Lung (tissue), 12 donors: ENCODE data around the gene SH3PXD2A. TPM values are rescaled to one million over a fixed set of nuclear protein-coding genes. Genes with fewer than 3 reads are reported as not detected.

Source experiments
- ATAC-seq: fragments of 200-7000 bp; cut with Tn5 transposase; one replicate; pipeline ENCODE4 v1.9.1; 2020; ENCODE audit warnings: moderate number of reproducible peaks; ENCODE audit not compliant: insufficient read depth, low FRiP score
- DNase-seq, 3 donors: peaks; one replicate each; pipeline ENCODE4 v3.0.0-alpha.2; 2013 to 2017
- H3K27ac ChIP-seq, 2 donors: one replicate each; pipeline ENCODE4 v1.5.1; 2013; ENCODE audit warnings: mild to moderate bottlenecking in 2 of 2, moderate library complexity in 2 of 2, control low read depth in 1 of 2, inconsistent platforms in 1 of 2, low read depth in 1 of 2, low read length in 1 of 2
- H3K27me3 ChIP-seq, 3 donors: one replicate each; pipeline ENCODE4 v1.5.1; 2013; ENCODE audit warnings: low read length in 2 of 3; ENCODE audit not compliant: control insufficient read depth in 3 of 3, insufficient read depth in 3 of 3
- H3K36me3 ChIP-seq, 4 donors: one replicate each; pipeline ENCODE4 v1.5.1; 2013; ENCODE audit warnings: low read length in 4 of 4, mild to moderate bottlenecking in 1 of 4, moderate library complexity in 1 of 4; ENCODE audit not compliant: control insufficient read depth in 4 of 4, insufficient read depth in 4 of 4
- H3K4me1 ChIP-seq, 5 donors: one replicate each; pipeline ENCODE4 v1.5.1; 2013; ENCODE audit warnings: low read length in 5 of 5, mild to moderate bottlenecking in 2 of 5, moderate library complexity in 1 of 5; ENCODE audit not compliant: control insufficient read depth in 5 of 5, insufficient read depth in 5 of 5
- H3K4me3 ChIP-seq: one replicate; pipeline ENCODE4 v1.5.1; 2013; ENCODE audit warnings: mild to moderate bottlenecking, control low read depth, moderate library complexity
- H3K9ac ChIP-seq, 2 donors: one replicate each; pipeline ENCODE4 v1.5.1; 2013; ENCODE audit warnings: low read length in 2 of 2, control low read depth in 1 of 2; ENCODE audit not compliant: insufficient read depth in 1 of 2
- H3K9me3 ChIP-seq, 4 donors: one replicate each; pipeline ENCODE4 v1.5.1; 2013; ENCODE audit warnings: low read length in 3 of 4, mild to moderate bottlenecking in 1 of 4, moderate library complexity in 1 of 4; ENCODE audit not compliant: control insufficient read depth in 4 of 4, insufficient read depth in 3 of 4
- CTCF ChIP-seq: IDR thresholded peaks from 2 replicates; pipeline ENCODE4 v1.5.1; 2012; ENCODE audit warnings: mild to moderate bottlenecking; ENCODE audit errors: control extremely low read depth, extremely low read depth
- WGBS, 2 donors: extraction: QIAGEN DNeasy Blood & Tissue Kit; methylation state at CpG; one replicate each; pipeline ENCODE4 v1.1.7; 2013; 5-methylcytosine and 5-hydroxymethylcytosine counted together
- polyA plus RNA-seq, 2 donors: library from polyadenylated mRNA; stranded (reverse); fragments of 200-250 nt; gene quantifications; one replicate each; pipeline ENCODE4 v1.2.1, GENCODE V29; 2013
- total RNA-seq, 2 donors: library from RNA; depleted of rRNA in 1 of 2; stranded (reverse); fragments of >200 nt in 1 of 2; gene quantifications; one replicate each; pipeline ENCODE4 v1.2.1, GENCODE V29; 2014 to 2021
- donor health status: control.
- donor health status: control.
- donor health status: Bipolar disorder and iron deficiency.
- donor health status: healthy.
- donor health status: DM: yes; HTN: yes; CAD: no.

The SH3PXD2A gene
- total and polyA plus RNA-seq, 4 donors = 9.9 to 53.2 (median 29.2) TPM

DNA sequence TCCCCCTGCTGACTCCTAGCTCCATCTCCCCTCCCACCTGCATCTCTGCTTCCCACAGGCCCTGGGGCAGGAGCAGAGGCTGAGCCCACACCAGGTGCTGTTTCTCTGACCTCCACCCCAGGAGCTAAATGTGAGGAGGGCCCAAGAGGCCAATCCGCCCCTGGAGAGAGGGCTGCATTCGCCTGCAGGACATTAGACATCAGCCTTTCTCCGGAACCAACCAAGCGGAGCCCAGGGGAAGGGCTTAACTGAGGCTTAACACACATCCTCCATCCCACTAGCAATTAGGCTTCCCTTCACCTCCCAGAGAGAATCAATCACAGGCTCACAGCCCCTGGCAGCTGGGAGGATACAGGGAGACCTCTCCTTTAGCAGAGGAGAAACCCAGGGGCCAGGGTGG lies 50.5 kb downstream of the SH3PXD2A start:
- peaks cover 0 to 15% (median 9%) of the 10 kb centered on the region in 5 donors for H3K4me1 ChIP-seq
- no peaks in the 10 kb centered on the region for H3K27me3 ChIP-seq
- 95 to 100% methylated on average over 4 of the region's 4 CpGs for WGBS, 2 donors
- no peak overlapping the region for H3K4me3 ChIP-seq
- H3K9me3 ChIP-seq = no peaks in the 10 kb centered on the region
- peaks cover 4 to 15% (median 8%) of the 10 kb centered on the region in 4 donors for H3K36me3 ChIP-seq
- no peak overlapping the region for H3K9ac ChIP-seq
- no peak for TF ChIP-seq CTCF
- H3K27ac ChIP-seq = no peak overlapping the region
- DNase-seq (no peak), ATAC-seq (no peak)

- TF ChIP-seq CTCF = no peak
- Histone ChIP-seq H3K9ac (no peak overlapping the region), H3K4me3 (no peak overlapping the region), H3K4me1 (peaks cover 0 to 15% (median 9%) of the 10 kb centered on the region in 5 donors), H3K36me3 (peaks cover 4 to 15% (median 10%) of the 10 kb centered on the region in 4 donors), H3K27ac (no peak overlapping the region), H3K27me3 (no peaks in the 10 kb centered on the region), H3K9me3 (no peaks in the 10 kb centered on the region)
- DNase-seq (no peak), ATAC-seq (no peak)
- 74 to 80% methylated on average over 3 of the region's 3 CpGs for WGBS, 2 donors
These were observed 51.4 kb downstream of the SH3PXD2A start for GRCh38 chr10:103803941-103804340.

DNA sequence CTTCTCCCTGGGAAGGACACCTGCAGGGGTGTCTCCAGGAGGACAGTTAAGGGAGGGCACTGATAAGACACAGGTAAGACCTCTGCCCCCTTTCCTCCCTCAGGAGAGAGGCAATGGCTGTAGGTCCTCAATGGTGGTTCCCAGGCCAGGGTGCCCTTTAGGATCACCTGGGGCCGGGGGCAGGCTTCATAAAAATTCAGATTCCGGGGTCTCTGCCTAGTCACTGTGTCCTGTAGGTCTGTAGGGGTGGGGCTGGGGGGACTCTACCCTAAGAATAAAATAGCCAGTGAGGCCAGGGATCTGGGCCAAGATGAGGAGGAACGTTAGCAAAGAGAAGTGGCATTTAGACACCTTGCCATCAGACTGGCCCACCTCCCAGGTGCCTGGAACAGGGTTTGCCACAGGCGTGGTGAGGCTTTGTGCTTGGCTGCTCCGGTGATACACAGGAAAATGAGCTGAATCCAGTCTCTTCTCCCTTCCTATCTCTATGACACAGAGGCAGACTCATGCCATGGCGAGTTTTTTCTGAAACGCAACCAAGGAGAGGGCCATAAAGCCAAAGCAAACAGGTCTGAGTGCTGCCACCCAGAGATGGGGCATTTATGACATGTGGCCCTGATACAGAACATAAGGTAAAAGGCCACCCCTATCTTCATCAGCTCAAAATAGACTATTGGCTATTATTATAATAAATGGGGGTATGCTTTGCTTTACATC lies 52.6 kb downstream of the SH3PXD2A start:
- no peak for ATAC-seq
- 82 to 89% methylated on average over 7 of the region's 7 CpGs for WGBS, 2 donors
- Histone ChIP-seq H3K9me3 (no peaks in the 10 kb centered on the region), H3K4me1 (peaks cover 0 to 15% (median 4%) of the 10 kb centered on the region in 5 donors), H3K27ac (no peak overlapping the region), H3K4me3 (no peak overlapping the region), H3K36me3 (peaks cover 6 to 18% (median 10%) of the 10 kb centered on the region in 4 donors), H3K27me3 (no peaks in the 10 kb centered on the region), H3K9ac (no peak overlapping the region)
- TF ChIP-seq CTCF = no peak
- DNase-seq = no peak

GRCh38 chr10:103802081-103802480 lies 53.3 kb downstream of the SH3PXD2A start:
- no peak overlapping the region for H3K9ac ChIP-seq
- no peak for DNase-seq
- H3K36me3 ChIP-seq = peaks cover 6 to 18% (median 11%) of the 10 kb centered on the region in 4 donors
- no peak overlapping the region for H3K4me3 ChIP-seq
- 73 to 78% methylated on average over 6 of the region's 6 CpGs for WGBS, 2 donors
- H3K27ac ChIP-seq = no peak overlapping the region
- H3K27me3 ChIP-seq = no peaks in the 10 kb centered on the region
- peaks cover 0 to 10% (median 4%) of the 10 kb centered on the region in 5 donors for H3K4me1 ChIP-seq
- no peak for ATAC-seq
- H3K9me3 ChIP-seq = no peaks in the 10 kb centered on the region
- no peak for TF ChIP-seq CTCF
